GM18508 (cell line): ENCODE measurements around the gene HS2ST1.
"Not testable (repeated sequence)": the region's sequence is repeated elsewhere in the genome, so short reads cannot be mapped to it uniquely, and the experiment has no call there.

Experiments used
- ATAC-seq: cut with Tn5 transposase; IDR thresholded peaks from one replicate; pipeline ENCODE4 v1.9.1; 2021; ENCODE audit warnings: moderate number of reproducible peaks; ENCODE audit not compliant: insufficient read depth, unreplicated experiment

The HS2ST1 gene

DNA sequence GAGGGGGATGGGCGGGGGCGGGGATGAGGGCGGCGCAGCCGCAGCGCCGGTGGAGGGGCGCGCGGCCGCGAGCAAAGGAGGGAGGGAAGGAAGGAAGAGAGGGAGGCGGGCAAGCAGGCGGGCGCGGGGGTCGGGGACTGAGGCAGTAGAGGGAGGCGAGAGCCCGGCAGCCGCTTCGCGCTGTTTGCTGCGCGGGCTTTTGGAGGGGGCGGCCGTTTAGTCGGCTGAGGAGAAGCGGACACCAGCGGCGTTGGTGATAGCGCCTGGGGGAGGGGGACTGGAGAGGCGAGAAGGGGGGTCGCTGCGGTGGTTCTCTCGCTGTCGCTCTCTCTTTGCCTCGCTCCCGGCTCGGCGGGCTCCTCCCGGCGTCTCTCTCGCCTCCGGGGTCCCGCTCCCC, at the start of gene HS2ST1:
TSS of gene HS2ST1 (plus strand) at position 35 of the 397 bp plus-strand sequence.
- ATAC-seq: no peak

DNA sequence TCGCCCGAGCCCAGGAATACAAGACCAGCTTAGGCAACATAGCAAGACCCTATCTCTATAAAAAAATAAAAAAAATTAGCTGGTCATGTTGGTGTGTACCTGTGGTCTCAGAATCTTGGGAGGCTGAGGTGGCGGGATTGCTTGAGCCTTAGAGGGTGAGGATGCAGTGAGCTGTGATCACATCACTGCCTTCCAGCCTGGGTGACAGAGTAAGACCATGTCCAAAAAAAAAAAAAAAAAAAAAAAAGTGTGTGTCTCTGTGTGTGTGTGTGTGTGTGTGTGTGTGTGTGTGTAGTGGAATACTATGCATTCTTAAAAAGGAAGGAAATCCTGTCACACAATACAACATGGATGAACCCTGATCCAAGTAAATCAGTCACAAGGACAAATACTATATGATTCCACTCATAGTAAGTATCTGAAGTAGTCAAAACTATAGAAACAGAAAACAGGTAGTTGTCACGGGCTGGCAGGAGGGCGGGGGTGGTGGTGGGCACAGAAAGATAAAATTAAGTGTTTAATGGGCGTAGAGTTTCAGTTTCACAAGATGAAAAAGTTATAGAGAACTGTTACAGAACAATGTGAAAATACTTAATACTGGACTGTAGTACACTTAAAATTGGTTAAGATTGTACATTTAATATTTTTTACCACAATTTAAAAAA, 48.3 kb upstream of the HS2ST1 start:
- no peak for ATAC-seq

DNA sequence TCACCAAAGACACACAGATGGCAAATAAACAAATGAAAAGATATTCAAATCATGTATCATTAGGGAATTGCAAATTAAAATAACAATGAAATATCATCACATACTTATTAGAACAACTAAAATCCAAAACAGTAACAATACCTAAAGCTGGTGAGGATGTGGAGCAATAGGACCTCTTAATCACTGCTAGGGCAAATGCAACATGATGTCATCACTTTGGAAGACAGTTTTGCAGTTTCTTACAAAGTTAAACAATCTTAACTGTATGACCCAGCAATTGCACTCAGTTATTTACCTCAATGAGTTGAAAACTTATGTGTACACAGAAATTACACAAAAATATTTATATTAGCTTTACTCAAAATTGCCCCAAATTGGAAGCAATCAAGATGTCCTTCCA, 47.8 kb upstream of the HS2ST1 start:
- ATAC-seq: no peak

- ATAC-seq: not testable (repeated sequence)
Measured at GRCh38 chr1:86867278-86867677, 47.2 kb upstream of the HS2ST1 start.

- no peak for ATAC-seq
Measured at GRCh38 chr1:86868477-86868876, 46.0 kb upstream of the HS2ST1 start.

- ATAC-seq: no peak
Measured at GRCh38 chr1:86871001-86871400, 43.4 kb upstream of the HS2ST1 start.

- no peak for ATAC-seq
Measured at GRCh38 chr1:86872086-86872485, 42.3 kb upstream of the HS2ST1 start.

DNA sequence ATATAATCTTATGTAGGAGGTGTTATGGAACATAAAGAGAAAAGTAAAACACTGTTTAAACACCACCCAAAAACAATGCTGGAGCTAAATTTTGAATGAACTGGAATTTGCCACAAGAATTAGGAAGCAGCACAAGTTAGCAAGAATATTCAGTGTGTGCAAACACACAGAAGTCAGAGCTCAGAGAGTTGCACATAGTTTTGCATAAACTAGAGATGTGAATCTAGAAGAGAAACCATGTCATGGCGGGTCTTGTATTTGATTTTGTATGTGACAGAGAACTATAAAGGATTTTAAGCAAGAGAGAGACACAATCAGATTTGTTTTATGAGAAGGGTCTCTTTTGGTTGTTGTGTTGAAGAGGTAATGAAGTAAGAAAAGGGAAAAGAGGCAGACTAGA, 38.7 kb upstream of the HS2ST1 start:
- no peak for ATAC-seq

GRCh38 chr1:86887479-86888162, 26.8 kb upstream of the HS2ST1 start:
- no peak for ATAC-seq

- ATAC-seq: no peak
Measured at GRCh38 chr1:86888327-86888726, 26.1 kb upstream of the HS2ST1 start.

GRCh38 chr1:86899401-86899800, 15.0 kb upstream of the HS2ST1 start:
- not testable (repeated sequence) for ATAC-seq

DNA sequence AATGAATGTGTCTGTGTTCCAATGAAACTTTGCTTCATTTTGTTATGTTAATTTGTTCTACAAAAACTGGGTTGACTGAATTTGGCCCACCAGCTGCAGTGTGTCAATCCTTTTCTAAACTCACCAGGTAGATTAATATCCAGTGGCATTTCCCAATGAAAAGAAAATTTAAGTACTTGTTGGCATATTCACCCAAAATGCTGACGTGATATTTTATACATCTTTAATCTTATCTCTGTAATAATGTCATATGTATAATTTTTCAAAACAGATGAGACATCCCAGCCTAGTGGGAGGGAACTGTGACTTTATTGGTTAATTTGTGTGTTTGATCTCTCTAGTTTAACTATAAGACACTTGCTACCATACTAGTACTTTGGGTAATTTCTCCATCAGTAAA, 8.6 kb upstream of the HS2ST1 start:
- no peak for ATAC-seq

DNA sequence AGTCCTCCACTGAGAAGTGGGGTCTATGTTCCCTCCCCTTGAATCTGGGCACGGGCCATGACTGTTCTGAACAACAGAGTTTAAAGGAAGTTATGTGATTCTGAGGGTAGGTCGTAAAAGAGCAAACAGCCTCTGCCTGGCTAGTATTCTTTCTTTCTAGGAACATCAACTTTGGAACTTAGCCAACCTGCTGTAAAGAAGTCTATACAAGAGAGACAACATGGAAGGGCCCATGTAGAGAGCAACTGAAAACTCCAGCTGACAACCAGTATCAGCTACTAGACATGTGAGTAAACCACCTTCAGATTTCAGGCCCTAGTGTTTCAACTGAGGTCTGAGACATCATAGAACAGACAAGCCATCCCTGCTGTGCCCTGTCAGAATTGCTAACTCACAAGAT, 8.0 kb upstream of the HS2ST1 start:
- no peak for ATAC-seq

GRCh38 chr1:86912281-86912900, 2.0 kb upstream of the HS2ST1 start:
- no peak for ATAC-seq

- ATAC-seq: no peak
Measured at GRCh38 chr1:86913399-86913895, 988 bp upstream of the HS2ST1 start.

DNA sequence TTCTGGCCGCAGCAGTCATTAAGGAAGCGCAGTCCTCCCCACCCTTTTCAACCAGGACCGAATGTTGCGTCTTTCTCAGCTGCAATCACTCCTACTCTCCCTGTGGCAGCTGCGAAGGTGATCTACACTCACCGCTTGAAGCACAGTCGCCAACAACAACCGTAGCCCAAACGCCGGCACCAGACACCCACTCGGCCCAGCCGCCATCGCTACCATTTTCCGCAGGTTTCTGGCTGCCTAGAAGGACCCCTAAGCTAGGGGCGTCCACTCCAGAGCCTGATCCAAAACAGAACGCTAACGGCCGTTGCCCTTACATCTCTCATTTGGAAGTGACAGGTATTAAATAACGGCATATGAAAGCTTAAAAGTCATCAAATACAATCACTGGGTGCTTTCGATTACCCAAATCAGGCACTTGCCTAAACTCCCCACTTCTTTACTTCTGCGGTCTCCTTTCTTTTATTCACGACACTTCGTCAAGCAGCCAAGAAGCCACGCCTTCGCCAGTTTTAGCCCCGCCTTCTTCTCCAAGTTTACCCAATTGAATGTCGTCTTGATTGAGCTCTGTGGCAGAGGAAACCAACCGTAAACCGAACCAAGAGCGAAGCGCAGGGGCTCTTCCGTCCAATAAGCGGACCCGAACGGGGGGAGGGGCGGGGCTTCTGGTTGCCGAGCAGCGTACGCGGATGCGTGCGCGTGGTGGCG, 387 bp upstream of the HS2ST1 start, which contains the start of gene SELENOF:
TSS of gene SELENOF (minus strand) at position 231 of the 705 bp plus-strand sequence. CDS start at position 216, 15 bp downstream.
- ATAC-seq: peak; percentile 64

DNA sequence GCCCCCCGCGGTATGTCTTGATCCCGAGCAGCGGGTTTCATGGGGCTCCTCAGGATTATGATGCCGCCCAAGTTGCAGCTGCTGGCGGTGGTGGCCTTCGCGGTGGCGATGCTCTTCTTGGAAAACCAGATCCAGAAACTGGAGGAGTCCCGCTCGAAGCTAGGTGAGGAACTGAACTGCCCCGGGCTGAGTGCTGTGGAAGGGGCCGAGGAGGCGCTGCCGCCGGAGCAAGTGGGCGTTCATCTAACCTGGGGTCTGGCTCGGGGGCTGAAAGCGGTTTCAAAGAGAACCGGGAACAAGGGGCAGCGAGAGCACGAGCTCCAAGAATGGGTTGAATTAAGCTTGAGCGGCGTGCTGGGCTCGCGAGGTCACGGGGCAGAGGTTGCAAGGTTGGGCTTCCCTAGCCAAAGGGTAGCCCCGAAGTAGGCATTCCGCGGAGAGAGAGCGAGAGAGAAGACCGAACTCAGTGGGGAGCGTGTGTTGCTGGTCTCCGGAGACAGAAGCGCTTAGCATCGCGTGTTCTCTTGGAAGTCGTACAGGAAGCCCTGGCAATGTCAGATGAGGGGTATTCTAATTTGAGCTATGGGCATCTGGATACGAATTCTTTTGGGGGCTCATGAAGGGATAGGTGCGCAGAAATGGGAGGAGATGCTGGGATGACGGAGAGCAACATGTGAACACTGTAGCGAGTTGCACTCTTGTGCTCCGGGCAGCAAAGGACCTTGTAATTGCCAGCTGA, 732 bp downstream of the HS2ST1 start:
- no peak for ATAC-seq

DNA sequence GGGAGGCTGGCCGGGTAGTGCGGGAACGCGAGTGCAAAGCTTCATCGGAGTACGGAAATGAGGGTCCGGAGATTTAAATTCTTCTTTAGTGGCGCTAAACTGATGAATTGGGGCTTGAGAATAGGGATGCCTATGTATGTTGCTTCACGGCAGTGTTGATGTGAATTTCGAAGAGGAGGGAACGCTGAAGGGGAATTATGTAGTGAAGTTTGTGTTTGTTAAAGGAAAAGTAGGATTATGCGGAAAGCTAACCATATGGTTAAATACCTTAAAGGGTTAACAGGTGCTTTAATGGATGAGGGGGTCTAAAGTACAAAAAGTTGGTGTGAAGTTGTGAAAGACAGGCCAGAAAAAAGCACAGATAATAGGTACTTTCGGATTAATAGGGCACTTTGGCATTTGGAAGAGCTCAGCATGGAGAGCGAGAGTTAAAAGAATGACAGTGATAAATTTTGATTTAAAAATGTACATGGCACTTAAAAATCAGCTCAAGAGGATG, 1.4 kb downstream of the HS2ST1 start:
- no peak for ATAC-seq

DNA sequence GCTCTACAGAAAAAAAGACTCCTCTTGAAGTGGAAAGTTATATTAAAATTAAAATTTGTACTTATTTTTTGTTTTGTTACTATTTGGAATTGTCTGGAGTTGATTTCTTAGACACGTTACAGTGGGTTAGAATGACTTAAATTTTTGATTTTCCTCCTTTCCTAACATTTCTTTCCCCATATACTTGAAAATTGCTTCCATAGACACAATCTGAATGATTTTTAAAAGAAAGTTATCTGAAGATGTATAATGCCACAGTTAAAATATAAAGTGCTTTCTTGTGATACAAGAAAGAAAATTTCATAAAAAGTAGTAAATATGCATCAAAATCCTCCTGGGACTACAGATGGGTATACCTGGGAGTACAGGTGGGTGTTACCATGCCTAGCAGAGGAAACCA, 2.3 kb downstream of the HS2ST1 start:
- no peak for ATAC-seq

- ATAC-seq: no peak
Measured at GRCh38 chr1:86922445-86922844, 8.0 kb downstream of the HS2ST1 start.
